GM12878 (cell line): Measurements from ENCODE around the gene SSH3. TPM values are rescaled to one million over a fixed set of nuclear protein-coding genes. Genes with fewer than 3 reads are reported as not detected.

ENCODE experiments used
- ATAC-seq: fragments of 200-7000 bp; cut with Tn5 transposase; 3 replicates; pipeline ENCODE4 v1.9.1; 2020; ENCODE audit warnings: mild to moderate bottlenecking, moderate library complexity
- BruUV-seq: library from RNA; stranded (reverse); fragments of 400-500 nt; replicated peaks from 2 replicates; lab custom pipeline; 2021; lab: Mats Ljungman, UMichigan
- CTCF ChIA-PET: fragments of 300-600 bp; sonication (Branson Sonifier 250); formaldehyde crosslinking; extraction: SDS; loops from one replicate; lab custom pipeline; 2021; ENCODE audit warnings: inconsistent platforms; lab: Yijun Ruan, JAX
- POLR2A ChIA-PET: fragments of 350-600 bp; formaldehyde crosslinking; extraction: SDS; loops from one replicate; lab custom pipeline; 2021; ENCODE audit warnings: inconsistent platforms; lab: Charles Lee
- RAD21 ChIA-PET: fragments of 300-600 bp; sonication (Branson Sonifier 250); formaldehyde crosslinking; loops from one replicate; lab custom pipeline; 2023; ENCODE audit warnings: antibody characterized with exemption; ENCODE audit not compliant: unreplicated experiment; lab: Charles Lee
- SMC1A ChIA-PET: fragments of 300-600 bp; sonication (Branson Sonifier 250); formaldehyde crosslinking; loops from one replicate; lab custom pipeline; 2023; ENCODE audit not compliant: unreplicated experiment, uncharacterized antibody; lab: Charles Lee
- DNase-seq: peaks from one replicate; pipeline ENCODE4 v3.0.0-alpha.2; 2011; ENCODE audit warnings: low read depth, low spot score
- FAIRE-seq: peaks from 3 replicates; lab custom pipeline; 2011; peaks lifted over from hg19 to GRCh38; lab: Jason Lieb, UNC
- H2AFZ ChIP-seq: 2 replicates; pipeline ENCODE4 v1.6.0; 2011; ENCODE audit warnings: low read depth, low read length, control low read depth; ENCODE audit not compliant: control insufficient read depth
- H3K27ac ChIP-seq: 2 replicates; pipeline ENCODE4 v1.5.1; 2011; ENCODE audit warnings: control low read depth; ENCODE audit not compliant: control insufficient read depth, insufficient read depth
- H3K27me3 ChIP-seq, 2 experiments: replicated peaks in 1 of 2; 2 replicates each; pipeline versions ENCODE4 v1.6.0 to v1.6.1; 2011; ENCODE audit warnings: low read length in 1 of 2; ENCODE audit not compliant: control insufficient read depth in 2 of 2, insufficient read depth in 2 of 2
- H3K36me3 ChIP-seq, 2 experiments: 2 replicates each; pipeline ENCODE4 v1.5.1; 2011; ENCODE audit warnings: low read length in 1 of 2; ENCODE audit not compliant: control insufficient read depth in 2 of 2, insufficient read depth in 2 of 2
- H3K4me1 ChIP-seq: 2 replicates; pipeline ENCODE4 v1.6.1; 2011; ENCODE audit warnings: mild to moderate bottlenecking, low read length, moderate library complexity, mixed read lengths; ENCODE audit not compliant: control insufficient read depth, insufficient read depth
- H3K4me2 ChIP-seq: 2 replicates; pipeline ENCODE4 v1.6.0; 2011; ENCODE audit warnings: control low read depth; ENCODE audit not compliant: control insufficient read depth, insufficient read depth
- H3K4me3 ChIP-seq: fragments of 200-600 bp; sonication (generic); 2 replicates; pipeline ENCODE4 v1.5.1; 2016
- H3K79me2 ChIP-seq: 2 replicates; pipeline ENCODE4 v1.6.0; 2011; ENCODE audit warnings: low read length; ENCODE audit not compliant: control insufficient read depth, insufficient read depth
- H3K9ac ChIP-seq: 2 replicates; pipeline ENCODE4 v1.8.0; 2011; ENCODE audit warnings: low read length, control low read depth, mixed read lengths; ENCODE audit not compliant: control insufficient read depth, insufficient read depth
- H3K9me3 ChIP-seq: replicated peaks from 3 replicates; pipeline ENCODE4 v1.5.1; 2011; ENCODE audit warnings: mild to moderate bottlenecking, low read length; ENCODE audit not compliant: control insufficient read depth, insufficient read depth
- H4K20me1 ChIP-seq: 2 replicates; pipeline ENCODE4 v1.6.0; 2011; ENCODE audit not compliant: control insufficient read depth, insufficient read depth
- ATF3 ChIP-seq: IDR thresholded peaks from 2 replicates; pipeline ENCODE4 v1.6.1; 2011; ENCODE audit warnings: low read depth, mild to moderate bottlenecking, low read length, moderate library complexity, borderline replicate concordance; ENCODE audit errors: extremely low read depth
- CBX5 ChIP-seq: sonication (generic); IDR thresholded peaks from 2 replicates; pipeline ENCODE4 v1.6.1; 2016; ENCODE audit warnings: low read depth, moderate library complexity, mild to moderate bottlenecking, inconsistent platforms
- CEBPB ChIP-seq, 2 experiments: fragments of 150-350 bp in 1 of 2; IDR thresholded peaks; 2 replicates each; pipeline ENCODE4 v1.6.1; 2012 to 2014; ENCODE audit warnings: low read depth in 2 of 2, low read length in 2 of 2, borderline replicate concordance in 1 of 2, inconsistent platforms in 1 of 2
- CEBPZ ChIP-seq: fragments of 150-350 bp; IDR thresholded peaks from 2 replicates; pipeline ENCODE4 v1.6.1; 2016; ENCODE audit warnings: low read depth, low read length
- EED ChIP-seq: sonication (generic); IDR thresholded peaks from 2 replicates; pipeline ENCODE4 v1.6.1; 2016; ENCODE audit warnings: antibody characterized with exemption, low read depth
- EZH2 ChIP-seq: IDR thresholded peaks from 2 replicates; pipeline ENCODE4 v1.6.1; 2012; ENCODE audit warnings: low read depth, mild to moderate bottlenecking, control low read depth, inconsistent platforms, low read length, borderline replicate concordance; ENCODE audit not compliant: control insufficient read depth
- HDAC6 ChIP-seq: fragments of 200-600 bp; sonication (generic); IDR thresholded peaks from one replicate; pipeline ENCODE4 v1.8.0; 2017; ENCODE audit warnings: antibody characterized with exemption; ENCODE audit not compliant: unreplicated experiment
- HSF1 ChIP-seq: fragments of 150-350 bp; IDR thresholded peaks from 2 replicates; pipeline ENCODE4 v1.6.1; 2014; ENCODE audit warnings: mild to moderate bottlenecking, low read depth, low read length
- KDM1A ChIP-seq: fragments of 200-600 bp; sonication (generic); IDR thresholded peaks from 2 replicates; pipeline ENCODE4 v1.6.1; 2016; ENCODE audit warnings: borderline replicate concordance
- LARP7 ChIP-seq: fragments of 450-650 bp; IDR thresholded peaks from 2 replicates; pipeline ENCODE4 v1.6.1; 2017; ENCODE audit warnings: mild to moderate bottlenecking
- MEF2A ChIP-seq: IDR thresholded peaks from 2 replicates; pipeline ENCODE4 v1.6.1; 2011; ENCODE audit warnings: low read depth, mild to moderate bottlenecking, low read length, moderate library complexity; ENCODE audit not compliant: insufficient read depth
- NFYB ChIP-seq: IDR thresholded peaks from 2 replicates; pipeline ENCODE4 v1.6.1; 2011; ENCODE audit warnings: low read depth, mild to moderate bottlenecking, low read length, improper control_type of control experiment, moderate library complexity; ENCODE audit not compliant: insufficient read depth
- NRF1 ChIP-seq: conservative IDR thresholded peaks from 2 replicates; pipeline ENCODE4 v1.6.1; 2011; ENCODE audit warnings: mild to moderate bottlenecking, low read depth, low read length, improper control_type of control experiment
- PAX8 ChIP-seq: fragments of 450-650 bp; IDR thresholded peaks from 2 replicates; pipeline ENCODE4 v1.6.1; 2017; ENCODE audit warnings: mild to moderate bottlenecking, moderate library complexity
- POLR2AphosphoS2 ChIP-seq: IDR thresholded peaks from 2 replicates; pipeline ENCODE4 v1.6.1; 2011; ENCODE audit warnings: low read depth, mild to moderate bottlenecking, low read length, improper control_type of control experiment, moderate library complexity
- SREBF2 ChIP-seq: IDR thresholded peaks from 2 replicates; pipeline ENCODE4 v1.6.1; 2012; ENCODE audit warnings: mild to moderate bottlenecking, low read length
- ZNF274 ChIP-seq: IDR thresholded peaks from one replicate; pipeline ENCODE4 v1.8.0; 2011; ENCODE audit not compliant: insufficient read length, insufficient read depth
- WGBS: methylation state at CpG from one replicate; pipeline ENCODE4 v1.1.6; 2016; ENCODE audit warnings: low lambda C conversion rate; ENCODE audit not compliant: insufficient replicate concordance, insufficient coverage; ENCODE audit errors: missing lambda C conversion rate; 5-methylcytosine and 5-hydroxymethylcytosine counted together
- in situ Hi-C: fragments of 300-500 bp; cut with MboI; formaldehyde crosslinking; loops from 9 replicates; pipeline ENCODE4 v1.14.3; 2018; ENCODE audit warnings: mixed read lengths
- intact Hi-C: fragments of 100-400 bp; cut with micrococcal nuclease; formaldehyde crosslinking; loops from one replicate; pipeline ENCODE4 v1.14.2; 2022; ENCODE audit not compliant: unreplicated experiment
- polyA plus RNA-seq, 11 experiments: library from polyadenylated mRNA; depleted of rRNA in 4 of 11; unstranded in 6 of 11; stranded (reverse) in 5 of 11; fragments of >200 nt; fragmentation: Nextera tagmentation in 4 of 11; fragmentation: Illumina TruSeq in 1 of 11; extraction: Ambion mirVana in 4 of 11; extraction: Trizol in 1 of 11; gene quantifications; 1 replicate in 1 of 11; 2 replicates in 10 of 11; pipeline versions ENCODE4 v1.2.1 to v1.2.3, GENCODE V29; 2011 to 2016; ENCODE audit warnings: inconsistent platforms in 2 of 11, missing spikeins in 2 of 11, low read depth in 1 of 11
- total RNA-seq, 4 experiments: library from RNA; depleted of rRNA in 3 of 4; stranded (reverse); fragments of >200 nt in 3 of 4; fragmentation: Illumina TruSeq in 1 of 4; extraction: Trizol in 1 of 4; gene quantifications; 2 replicates each; pipeline versions ENCODE4 v1.2.1 to v1.2.3, GENCODE V29; 2013 to 2021

The SSH3 gene
- total and polyA plus RNA-seq, 10 of the 15 experiments (the other 5 are each of a cell fraction or from before 2014, with no cell fraction given) = 0.05 to 0.83 (median 0.28) TPM; not detected in 3

GRCh38 chr11:67356864-67357561 is 53.7 kb downstream of the SSH3 start:
- FAIRE-seq = peak; percentile 96
- peaks cover 10% of the 10 kb centered on the region for H3K79me2 ChIP-seq
- H3K4me3 ChIP-seq = peak overlapping the region; percentile 51; the same call in 1 of the 2 replicates
- in situ Hi-C loops = no loop called here
- ATAC-seq = peak; percentile 15
- DNase-seq = no peak
- H3K27ac ChIP-seq = peak overlapping the region; percentile 67
- H4K20me1 ChIP-seq = no peaks in the 10 kb centered on the region
- peak overlapping the region; percentile 39 for H3K4me2 ChIP-seq
- H3K4me1 ChIP-seq = peaks cover 32% of the 10 kb centered on the region
- SMC1A ChIA-PET = interaction anchor here (0.8 to 15.8 kb wide), 10 partner anchors 12 to 302 kb away, joined by 3 to 646 read pairs (median 6); partner anchors contain the start of genes CLCF1, RAD9A and TBC1D10C
- no peaks in the 10 kb centered on the region for H3K9me3 ChIP-seq
- POLR2A ChIA-PET = interaction anchor here (0.6 to 11.4 kb wide), 9 partner anchors 8 to 46 kb away, joined by 3 to 183 read pairs (median 11); partner anchors contain the start of genes PPP1CA, RAD9A and TBC1D10C
- H3K27me3 ChIP-seq = no peaks in the 10 kb centered on the region; a peak in 1 of 4 replicates
- no TSS peak for BruUV-seq
- 32% methylated on average over 3 of the region's 3 CpGs for WGBS
- H2AFZ ChIP-seq = peak overlapping the region; percentile 70
- H3K9ac ChIP-seq = peak overlapping the region; percentile 65
- H3K36me3 ChIP-seq = no peaks in the 10 kb centered on the region
- intact Hi-C loops = loop anchor here (1.0 to 2.0 kb wide), 4 partner anchors 14 to 150 kb away; no protein-coding TSS in a partner anchor
- CTCF ChIA-PET = interaction anchor here (0.6 to 26.2 kb wide), 12 partner anchors 8 to 637 kb away, joined by 3 to 1301 read pairs (median 4); partner anchors contain the start of genes CLCF1, PPP1CA and RAD9A
- RAD21 ChIA-PET = interaction anchor here (1.0 to 10.1 kb wide), 11 partner anchors 11 to 303 kb away, joined by 3 to 525 read pairs (median 5); partner anchors contain the start of genes CLCF1, PPP1CA and RAD9A
- no peak for TF ChIP-seq NFYB
- TF ChIP-seq NRF1 = no peak; the same call in 1 of the 2 replicates
- no peak for TF ChIP-seq KDM1A
- no peak for TF ChIP-seq PAX8
- TF ChIP-seq LARP7 = no peak
- TF ChIP-seq EED = 0 out of 2 replicates have a peak, but pooled peaks have one; percentile 15
- TF ChIP-seq SREBF2 = no peak
- no peak for TF ChIP-seq EZH2
- TF ChIP-seq ZNF274 = no peak
- TF ChIP-seq CEBPB (IDR thresholded peaks at IDR 0.05; ENCODE audit: borderline replicate concordance in 1 of 2, low read depth in 2 of 2, low read length in 2 of 2) = no peak
- peak; percentile 46; the same call in 1 of the 2 replicates for TF ChIP-seq MEF2A
- TF ChIP-seq HSF1 = peak; percentile 78; the same call in 1 of the 2 replicates
- no peak for TF ChIP-seq ATF3
- TF ChIP-seq HDAC6 = no peak
- TF ChIP-seq CBX5 = no peak
- no peak for TF ChIP-seq POLR2AphosphoS2
- no peak for TF ChIP-seq CEBPZ
